ENCODE measurements around the gene HIPK2. TPM values are rescaled to one million over a fixed set of nuclear protein-coding genes. Genes with fewer than 3 reads are reported as not detected.

HIPK2 gene
- total and polyA plus RNA-seq, 10 of the 15 experiments (the other 5 are each of a cell fraction or from before 2014, with no cell fraction given) = 1.7 to 39.0 (median 9.4) TPM

DNA sequence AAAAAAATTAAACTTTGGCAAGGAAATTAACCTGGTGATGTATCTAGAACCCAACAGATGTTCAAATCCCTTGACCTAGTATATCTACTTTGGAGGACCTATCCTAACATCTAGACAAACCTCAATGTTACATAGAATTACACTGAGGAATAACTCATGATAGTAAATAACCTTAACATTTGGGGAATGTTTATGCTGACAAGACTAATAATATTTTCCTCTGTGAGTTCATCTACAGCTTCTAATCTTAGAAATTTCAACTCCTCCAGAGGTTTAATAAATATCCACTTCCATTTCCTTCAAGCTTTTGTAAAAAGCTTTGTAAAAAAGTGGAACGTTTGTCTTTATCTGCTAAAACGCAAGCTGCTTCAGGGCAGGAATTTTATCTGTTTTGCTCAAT is 12.7 kb downstream of the HIPK2 start:
- no peaks in the 10 kb centered on the region for H3K9me3 ChIP-seq (replicated peaks; ENCODE audit: control insufficient read depth, insufficient read depth, low read length)
- peaks cover 0 to 3% of the 10 kb centered on the region in 2 experiments; a peak in 1 of 4 replicates for H3K36me3 ChIP-seq (ENCODE audit: control insufficient read depth in 2 of 2, insufficient read depth in 2 of 2, low read length in 1 of 2)
- RAD21 ChIA-PET (ENCODE audit: unreplicated experiment) = interaction anchor here (1.2 to 1.5 kb wide), 2 partner anchors 10 to 92 kb away, joined by 3 read pairs; no protein-coding TSS in a partner anchor
- in situ Hi-C loops (cut with MboI) = no loop called here
- SMC1A ChIA-PET (ENCODE audit: uncharacterized antibody, unreplicated experiment) = interaction anchor here (1.1 to 2.4 kb wide), 3 partner anchors 8 to 118 kb away, joined by 4 to 9 read pairs (median 7); no protein-coding TSS in a partner anchor
- intact Hi-C loops (cut with micrococcal nuclease; ENCODE audit: unreplicated experiment) = no loop called here
- no peaks in the 10 kb centered on the region for H3K27me3 ChIP-seq (replicated peaks in 1 of 2; ENCODE audit: control insufficient read depth in 2 of 2, insufficient read depth in 2 of 2, low read length in 1 of 2)
- DNase-seq (ENCODE audit: low read depth, low spot score) (no peak), ATAC-seq (no peak), FAIRE-seq (no peak)
- H3K9ac ChIP-seq (ENCODE audit: control insufficient read depth, insufficient read depth, low read length) = no peak overlapping the region
- POLR2A ChIA-PET = interaction anchor here (0.6 kb wide), 1 partner anchor 26 kb away, joined by 5 read pairs; no protein-coding TSS in a partner anchor
- no TSS peak for BruUV-seq (replicated peaks)
- H3K27ac ChIP-seq (ENCODE audit: control insufficient read depth, insufficient read depth) = no peak overlapping the region
- no peak overlapping the region for H3K4me2 ChIP-seq (ENCODE audit: control insufficient read depth, insufficient read depth)
- CTCF ChIA-PET = no interaction called here
- H3K4me3 ChIP-seq = no peak overlapping the region
- WGBS (ENCODE audit: insufficient coverage, insufficient replicate concordance, low lambda C conversion rate, missing lambda C conversion rate) = 97% methylated on average over 2 of the region's 2 CpGs
- TF ChIP-seq MTA3 (IDR thresholded peaks at IDR 0.05; ENCODE audit: borderline replicate concordance, low read length) (no peak), IKZF2 (IDR thresholded peaks at IDR 0.05) (no peak), KDM1A (IDR thresholded peaks at IDR 0.05; ENCODE audit: borderline replicate concordance) (no peak)
- TF ChIP-seq, protein P1, sequence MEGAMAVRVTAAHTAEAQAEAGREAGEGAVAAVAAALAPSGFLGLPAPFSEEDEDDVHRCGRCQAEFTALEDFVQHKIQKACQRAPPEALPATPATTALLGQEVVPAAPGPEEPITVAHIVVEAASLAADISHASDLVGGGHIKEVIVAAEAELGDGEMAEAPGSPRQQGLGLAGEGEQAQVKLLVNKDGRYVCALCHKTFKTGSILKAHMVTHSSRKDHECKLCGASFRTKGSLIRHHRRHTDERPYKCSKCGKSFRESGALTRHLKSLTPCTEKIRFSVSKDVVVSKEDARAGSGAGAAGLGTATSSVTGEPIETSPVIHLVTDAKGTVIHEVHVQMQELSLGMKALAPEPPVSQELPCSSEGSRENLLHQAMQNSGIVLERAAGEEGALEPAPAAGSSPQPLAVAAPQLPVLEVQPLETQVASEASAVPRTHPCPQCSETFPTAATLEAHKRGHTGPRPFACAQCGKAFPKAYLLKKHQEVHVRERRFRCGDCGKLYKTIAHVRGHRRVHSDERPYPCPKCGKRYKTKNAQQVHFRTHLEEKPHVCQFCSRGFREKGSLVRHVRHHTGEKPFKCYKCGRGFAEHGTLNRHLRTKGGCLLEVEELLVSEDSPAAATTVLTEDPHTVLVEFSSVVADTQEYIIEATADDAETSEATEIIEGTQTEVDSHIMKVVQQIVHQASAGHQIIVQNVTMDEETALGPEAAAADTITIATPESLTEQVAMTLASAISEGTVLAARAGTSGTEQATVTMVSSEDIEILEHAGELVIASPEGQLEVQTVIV (IDR thresholded peaks at IDR 0.05; ENCODE audit: borderline replicate concordance, partially characterized antibody) = no peak
- H3K4me1 ChIP-seq (ENCODE audit: control insufficient read depth, insufficient read depth, low read length) = peaks cover 27% of the 10 kb centered on the region
- H3K79me2 ChIP-seq (ENCODE audit: control insufficient read depth, insufficient read depth, low read length) = peaks cover 11% of the 10 kb centered on the region
- no peak overlapping the region for H2AFZ ChIP-seq (ENCODE audit: control insufficient read depth, low read depth, low read length)
- peaks cover 5% of the 10 kb centered on the region for H4K20me1 ChIP-seq (ENCODE audit: control insufficient read depth, insufficient read depth)

DNA sequence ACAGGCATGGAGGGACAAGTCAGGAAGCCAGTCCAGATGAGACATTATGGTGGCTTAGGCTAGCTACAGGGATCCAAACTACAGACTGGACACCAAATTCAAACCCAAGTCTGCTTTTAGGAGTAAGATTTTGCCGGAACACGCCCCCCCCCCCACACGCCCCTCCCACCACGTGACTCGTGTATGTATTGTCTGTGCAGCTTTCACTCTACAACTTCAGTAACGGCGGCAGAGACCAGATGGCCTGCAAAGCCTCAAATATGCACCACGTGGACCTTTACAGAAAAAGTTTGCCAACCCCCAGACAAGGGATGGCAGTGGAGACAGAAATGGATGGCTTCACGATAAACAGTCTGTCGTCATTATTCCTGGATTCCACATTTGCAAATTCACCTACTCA is 14.5 kb downstream of the HIPK2 start:
- Histone ChIP-seq H2AFZ (ENCODE audit: control insufficient read depth, low read depth, low read length) (no peak overlapping the region), H3K79me2 (ENCODE audit: control insufficient read depth, insufficient read depth, low read length) (peaks cover 9% of the 10 kb centered on the region), H3K36me3 (ENCODE audit: control insufficient read depth in 2 of 2, insufficient read depth in 2 of 2, low read length in 1 of 2) (no peaks in the 10 kb centered on the region; a peak in 1 of 4 replicates), H3K4me3 (no peak overlapping the region), H3K27ac (ENCODE audit: control insufficient read depth, insufficient read depth) (no peak overlapping the region), H3K4me1 (ENCODE audit: control insufficient read depth, insufficient read depth, low read length) (peaks cover 16% of the 10 kb centered on the region), H3K9me3 (replicated peaks; ENCODE audit: control insufficient read depth, insufficient read depth, low read length) (no peaks in the 10 kb centered on the region), H4K20me1 (ENCODE audit: control insufficient read depth, insufficient read depth) (peaks cover 5% of the 10 kb centered on the region), H3K9ac (ENCODE audit: control insufficient read depth, insufficient read depth, low read length) (no peak overlapping the region), H3K27me3 (replicated peaks in 1 of 2; ENCODE audit: control insufficient read depth in 2 of 2, insufficient read depth in 2 of 2, low read length in 1 of 2) (no peaks in the 10 kb centered on the region), H3K4me2 (ENCODE audit: control insufficient read depth, insufficient read depth) (no peak overlapping the region)
- WGBS (ENCODE audit: insufficient coverage, insufficient replicate concordance, low lambda C conversion rate, missing lambda C conversion rate) = 96% methylated on average over 10 of the region's 10 CpGs
- POLR2A ChIA-PET = no interaction called here
- in situ Hi-C loops (cut with MboI) = no loop called here
- no TSS peak for BruUV-seq (replicated peaks)
- SMC1A ChIA-PET (ENCODE audit: uncharacterized antibody, unreplicated experiment) = interaction anchor here (1.4 kb wide), 1 partner anchor 117 kb away, joined by 3 read pairs; no protein-coding TSS in a partner anchor
- no peak for ATAC-seq
- CTCF ChIA-PET = interaction anchor here (1.1 to 1.7 kb wide), 2 partner anchors 8 to 118 kb away, joined by 4 to 5 read pairs; no protein-coding TSS in a partner anchor
- TF ChIP-seq MYB (IDR thresholded peaks at IDR 0.05; ENCODE audit: borderline replicate concordance, low read depth, low read length) (no peak), ETV6 (conservative IDR thresholded peaks at IDR 0.05 in 1 of 2, IDR thresholded peaks at IDR 0.05 in 1 of 2; ENCODE audit: borderline replicate concordance in 1 of 2, low read depth in 1 of 2) (no peak), BACH1 (IDR thresholded peaks at IDR 0.05; ENCODE audit: borderline replicate concordance) (no peak), RB1 (IDR thresholded peaks at IDR 0.05; ENCODE audit: borderline replicate concordance) (no peak)
- intact Hi-C loops (cut with micrococcal nuclease; ENCODE audit: unreplicated experiment) = no loop called here
- no peak for FAIRE-seq
- DNase-seq (ENCODE audit: low read depth, low spot score) = no peak
- RAD21 ChIA-PET (ENCODE audit: unreplicated experiment) = no interaction called here

Measured in GM12878 (cell line).